Ishikawa (cell line): Measurements from ENCODE around the gene CTLA4.

ENCODE experiments used
- EP300 ChIP-seq: IDR thresholded peaks from 2 replicates; pipeline ENCODE4 v1.6.1; 2012; ENCODE audit warnings: borderline replicate concordance
- RAD21 ChIP-seq: IDR thresholded peaks from 2 replicates; pipeline ENCODE4 v1.6.1; 2012; ENCODE audit warnings: low read depth
- REST ChIP-seq: IDR thresholded peaks from 2 replicates; pipeline ENCODE4 v1.6.1; 2012; ENCODE audit warnings: low read depth, mild to moderate bottlenecking
- TCF12 ChIP-seq: IDR thresholded peaks from 2 replicates; pipeline ENCODE4 v1.6.1; 2012; ENCODE audit warnings: low read depth

GRCh38 chr2:203908797-203909185 is 41.2 kb downstream of the CTLA4 start:
- TF ChIP-seq TCF12, result no peak
- TF ChIP-seq RAD21, result no peak
- no peak for TF ChIP-seq REST
- no peak for TF ChIP-seq EP300
